ENCODE measurements around the gene PRKD2. TPM values are rescaled to one million over a fixed set of nuclear protein-coding genes. Genes with fewer than 3 reads are reported as not detected.

Gene PRKD2
- total and polyA plus RNA-seq, 2 experiments from 2014 or later, result 53.8 to 68.0 TPM

DNA sequence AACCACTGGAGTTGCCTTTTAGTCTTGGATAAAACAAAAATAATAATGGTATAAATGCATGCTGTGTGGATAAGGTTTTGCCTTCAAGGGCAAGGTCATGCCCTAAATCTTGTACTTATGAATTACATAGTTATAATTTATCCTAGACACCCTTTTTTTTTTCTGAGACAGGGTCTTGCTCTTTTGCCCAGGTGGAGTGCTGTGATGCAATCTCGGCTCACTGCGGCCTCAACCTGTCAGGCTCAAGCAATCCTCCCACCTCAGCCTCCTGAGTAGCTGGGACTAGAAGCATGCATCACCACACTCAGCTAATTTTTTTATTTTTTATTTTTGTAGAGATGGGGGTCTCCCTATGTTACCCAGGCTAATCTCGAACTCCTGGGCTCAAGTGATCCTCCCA, 48.3 kb downstream of the PRKD2 start (continued):
- TF ChIP-seq, protein P1, sequence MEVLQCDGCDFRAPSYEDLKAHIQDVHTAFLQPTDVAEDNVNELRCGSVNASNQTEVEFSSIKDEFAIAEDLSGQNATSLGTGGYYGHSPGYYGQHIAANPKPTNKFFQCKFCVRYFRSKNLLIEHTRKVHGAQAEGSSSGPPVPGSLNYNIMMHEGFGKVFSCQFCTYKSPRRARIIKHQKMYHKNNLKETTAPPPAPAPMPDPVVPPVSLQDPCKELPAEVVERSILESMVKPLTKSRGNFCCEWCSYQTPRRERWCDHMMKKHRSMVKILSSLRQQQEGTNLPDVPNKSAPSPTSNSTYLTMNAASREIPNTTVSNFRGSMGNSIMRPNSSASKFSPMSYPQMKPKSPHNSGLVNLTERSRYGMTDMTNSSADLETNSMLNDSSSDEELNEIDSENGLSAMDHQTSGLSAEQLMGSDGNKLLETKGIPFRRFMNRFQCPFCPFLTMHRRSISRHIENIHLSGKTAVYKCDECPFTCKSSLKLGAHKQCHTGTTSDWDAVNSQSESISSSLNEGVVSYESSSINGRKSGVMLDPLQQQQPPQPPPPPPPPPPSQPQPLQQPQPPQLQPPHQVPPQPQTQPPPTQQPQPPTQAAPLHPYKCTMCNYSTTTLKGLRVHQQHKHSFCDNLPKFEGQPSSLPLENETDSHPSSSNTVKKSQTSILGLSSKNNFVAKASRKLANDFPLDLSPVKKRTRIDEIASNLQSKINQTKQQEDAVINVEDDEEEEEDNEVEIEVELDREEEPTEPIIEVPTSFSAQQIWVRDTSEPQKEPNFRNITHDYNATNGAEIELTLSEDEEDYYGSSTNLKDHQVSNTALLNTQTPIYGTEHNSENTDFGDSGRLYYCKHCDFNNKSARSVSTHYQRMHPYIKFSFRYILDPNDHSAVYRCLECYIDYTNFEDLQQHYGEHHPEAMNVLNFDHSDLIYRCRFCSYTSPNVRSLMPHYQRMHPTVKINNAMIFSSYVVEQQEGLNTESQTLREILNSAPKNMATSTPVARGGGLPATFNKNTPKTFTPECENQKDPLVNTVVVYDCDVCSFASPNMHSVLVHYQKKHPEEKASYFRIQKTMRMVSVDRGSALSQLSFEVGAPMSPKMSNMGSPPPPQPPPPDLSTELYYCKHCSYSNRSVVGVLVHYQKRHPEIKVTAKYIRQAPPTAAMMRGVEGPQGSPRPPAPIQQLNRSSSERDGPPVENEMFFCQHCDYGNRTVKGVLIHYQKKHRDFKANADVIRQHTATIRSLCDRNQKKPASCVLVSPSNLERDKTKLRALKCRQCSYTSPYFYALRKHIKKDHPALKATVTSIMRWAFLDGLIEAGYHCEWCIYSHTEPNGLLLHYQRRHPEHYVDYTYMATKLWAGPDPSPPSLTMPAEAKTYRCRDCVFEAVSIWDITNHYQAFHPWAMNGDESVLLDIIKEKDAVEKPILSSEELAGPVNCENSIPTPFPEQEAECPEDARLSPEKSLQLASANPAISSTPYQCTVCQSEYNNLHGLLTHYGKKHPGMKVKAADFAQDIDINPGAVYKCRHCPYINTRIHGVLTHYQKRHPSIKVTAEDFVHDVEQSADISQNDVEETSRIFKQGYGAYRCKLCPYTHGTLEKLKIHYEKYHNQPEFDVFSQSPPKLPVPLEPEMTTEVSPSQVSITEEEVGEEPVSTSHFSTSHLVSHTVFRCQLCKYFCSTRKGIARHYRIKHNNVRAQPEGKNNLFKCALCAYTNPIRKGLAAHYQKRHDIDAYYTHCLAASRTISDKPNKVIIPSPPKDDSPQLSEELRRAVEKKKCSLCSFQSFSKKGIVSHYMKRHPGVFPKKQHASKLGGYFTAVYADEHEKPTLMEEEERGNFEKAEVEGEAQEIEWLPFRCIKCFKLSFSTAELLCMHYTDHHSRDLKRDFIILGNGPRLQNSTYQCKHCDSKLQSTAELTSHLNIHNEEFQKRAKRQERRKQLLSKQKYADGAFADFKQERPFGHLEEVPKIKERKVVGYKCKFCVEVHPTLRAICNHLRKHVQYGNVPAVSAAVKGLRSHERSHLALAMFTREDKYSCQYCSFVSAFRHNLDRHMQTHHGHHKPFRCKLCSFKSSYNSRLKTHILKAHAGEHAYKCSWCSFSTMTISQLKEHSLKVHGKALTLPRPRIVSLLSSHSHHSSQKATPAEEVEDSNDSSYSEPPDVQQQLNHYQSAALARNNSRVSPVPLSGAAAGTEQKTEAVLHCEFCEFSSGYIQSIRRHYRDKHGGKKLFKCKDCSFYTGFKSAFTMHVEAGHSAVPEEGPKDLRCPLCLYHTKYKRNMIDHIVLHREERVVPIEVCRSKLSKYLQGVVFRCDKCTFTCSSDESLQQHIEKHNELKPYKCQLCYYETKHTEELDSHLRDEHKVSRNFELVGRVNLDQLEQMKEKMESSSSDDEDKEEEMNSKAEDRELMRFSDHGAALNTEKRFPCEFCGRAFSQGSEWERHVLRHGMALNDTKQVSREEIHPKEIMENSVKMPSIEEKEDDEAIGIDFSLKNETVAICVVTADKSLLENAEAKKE (CRISPR knock-in tag; IDR thresholded peaks at IDR 0.05), result no peak
- no peak for TF ChIP-seq ZNF114 (CRISPR knock-in tag; IDR thresholded peaks at IDR 0.05)
- TF ChIP-seq STAT1 (IDR thresholded peaks at IDR 0.05; ENCODE audit: unreplicated experiment), result no peak
- no peak for TF ChIP-seq ZNF331 (CRISPR knock-in tag; IDR thresholded peaks at IDR 0.05; ENCODE audit: low read depth)

DNA sequence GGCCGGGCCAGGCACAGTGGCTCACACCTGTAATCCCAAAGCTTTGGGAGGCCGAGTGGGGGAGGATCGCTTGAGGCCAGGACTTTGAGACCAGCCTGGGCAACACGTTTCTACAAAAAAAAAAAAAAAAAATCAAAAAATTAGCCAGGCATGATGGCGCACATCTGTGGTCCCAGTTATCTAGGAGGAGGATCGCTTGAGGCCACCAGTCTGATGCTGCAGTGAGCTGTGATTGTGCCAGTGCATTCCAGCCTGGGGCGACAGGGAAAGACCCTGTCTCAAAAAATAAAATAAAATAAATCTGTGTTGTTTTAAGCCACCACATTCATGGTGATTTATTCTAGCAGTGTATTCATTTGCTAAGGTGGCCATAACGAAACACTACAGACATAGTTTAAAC, 51.8 kb downstream of the PRKD2 start:
- no peaks in the 10 kb centered on the region for H3K79me2 ChIP-seq (replicated peaks; ENCODE audit: insufficient read depth)
- no peak overlapping the region for H3K4me3 Mint-ChIP-seq
- H3K27me3 Mint-ChIP-seq (ENCODE audit: insufficient read depth, low read depth, poor library complexity), result peaks cover 14% of the 10 kb centered on the region
- no peaks in the 10 kb centered on the region for H3K36me3 ChIP-seq (ENCODE audit: insufficient read depth)
- ATAC-seq, result no peak
- peaks cover 4% of the 10 kb centered on the region for H3K27me3 ChIP-seq (ENCODE audit: insufficient read depth)
- no peaks in the 10 kb centered on the region; the same call in 1 of the 3 replicates for H3K9me3 Mint-ChIP-seq
- no peak overlapping the region for H3K4me2 ChIP-seq
- no peak overlapping the region for H3K27ac ChIP-seq (ENCODE audit: low read depth)
- H4K20me1 ChIP-seq (replicated peaks; ENCODE audit: insufficient read depth), result no peaks in the 10 kb centered on the region
- no peaks in the 10 kb centered on the region; the same call in 2 of the 3 replicates for H3K36me3 Mint-ChIP-seq (ENCODE audit: low read depth)
- H3K27ac Mint-ChIP-seq, result no peak overlapping the region
- peaks cover 11% of the 10 kb centered on the region for H3K4me1 Mint-ChIP-seq
- H3K4me1 ChIP-seq (ENCODE audit: insufficient read depth), result peaks cover 7% of the 10 kb centered on the region; the same call in 1 of the 2 replicates
- no peak overlapping the region for H3K4me3 ChIP-seq
- H3K9me2 ChIP-seq (ENCODE audit: insufficient read depth), result no peaks in the 10 kb centered on the region
- H3F3A ChIP-seq (replicated peaks; ENCODE audit: low read depth), result peaks cover 3% of the 10 kb centered on the region
- no peak for DNase-seq (ENCODE audit: low spot score)
- no peak overlapping the region for H2AFZ ChIP-seq
- TF ChIP-seq EZH2 (IDR thresholded peaks at IDR 0.05; ENCODE audit: low read depth, unreplicated experiment), result no peak
- no peak for TF ChIP-seq JUNB (IDR thresholded peaks at IDR 0.05; ENCODE audit: unreplicated experiment)
- TF ChIP-seq CREB1 (CRISPR knock-in tag; IDR thresholded peaks at IDR 0.05; ENCODE audit: low read depth), result no peak
- TF ChIP-seq, protein P1 (CRISPR knock-in tag; IDR thresholded peaks at IDR 0.05), result no peak
